Right cardiac atrium (tissue), 5 donors: Measurements from ENCODE around the gene ICAM4. TPM values are rescaled to one million over a fixed set of nuclear protein-coding genes. Genes with fewer than 3 reads are reported as not detected.
"Not testable (repeated sequence)": the region's sequence is repeated elsewhere in the genome, so short reads cannot be mapped to it uniquely, and the experiment has no call there.

ENCODE experiments used
- ATAC-seq, 2 donors: fragments of 200-7000 bp; cut with Tn5 transposase; one replicate each; pipeline versions ENCODE4 v1.8.0 to v1.9.1; 2020; ENCODE audit warnings: moderate library complexity in 2 of 2, mild to moderate bottlenecking in 1 of 2
- DNase-seq, 3 donors: peaks; one replicate each; pipeline ENCODE4 v3.0.0-alpha.2; 2020
- H3K27ac ChIP-seq: one replicate; pipeline ENCODE4 v1.5.1; 2013; ENCODE audit warnings: mild to moderate bottlenecking, low read length, control low read depth, moderate library complexity
- H3K27me3 ChIP-seq: one replicate; pipeline ENCODE4 v1.6.1; 2013; ENCODE audit not compliant: control insufficient read depth, insufficient read depth
- H3K4me1 ChIP-seq: one replicate; pipeline ENCODE4 v1.6.1; 2013; ENCODE audit warnings: low read length; ENCODE audit not compliant: control insufficient read depth, insufficient read depth
- H3K4me3 ChIP-seq: one replicate; pipeline ENCODE4 v1.5.1; 2013; ENCODE audit warnings: low read length, control low read depth
- H3K9me3 ChIP-seq: one replicate; pipeline ENCODE4 v1.6.1; 2013; ENCODE audit warnings: low read length; ENCODE audit not compliant: control insufficient read depth
- WGBS: extraction: QIAGEN DNeasy Blood & Tissue Kit; methylation state at CpG from one replicate; pipeline ENCODE4 v1.1.7; 2013; 5-methylcytosine and 5-hydroxymethylcytosine counted together
- intact Hi-C, 4 donors: fragments of 100-400 bp; cut with DNase I; formaldehyde crosslinking; loops; one replicate each; pipeline versions ENCODE4 v1.11.0 to v1.14.0; 2022 to 2023
- polyA plus RNA-seq: library from polyadenylated mRNA; stranded (reverse); fragments of 200-250 nt; gene quantifications from one replicate; pipeline ENCODE4 v1.2.3, GENCODE V29; 2013
- total RNA-seq, 4 donors: library from RNA; stranded (reverse); fragmentation: NEBNext Ultra II Directional; extraction: Animal tissue kit (Norgen Biotek cat#: 25700); gene quantifications; one replicate each; pipeline ENCODE4 v1.2.1, GENCODE V29; 2021
- donor health status: healthy with polysubstance abuse.
- donor health status: DM: no; HTN: yes; CAD: no.
- donor health status: DM: no; HTN: no; CAD: no.
- donor health status: DM: no; HTN: yes; CAD: no; lungs with severe emphysema.
- donor health status: DM: yes; HTN: yes; CAD: no.

The ICAM4 gene
- total and polyA plus RNA-seq, 5 donors, result 0.36 to 0.84 (median 0.59) TPM

GRCh38 chr19:10269333-10270179 lies 17.2 kb upstream of the ICAM4 start:
- H3K27me3 ChIP-seq, result no peaks in the 10 kb centered on the region
- peak; percentile 91 to 96 (median 96) for DNase-seq
- intact Hi-C loops, result loop anchor here (2.0 to 10.0 kb wide), 4 partner anchors 55 to 121 kb away; partner anchors contain the start of genes ICAM3 (in 1 of the 4) and RAVER1 (in 1 of the 4)
- WGBS, result 4% methylated on average over 59 of the region's 59 CpGs
- no peaks in the 10 kb centered on the region for H3K9me3 ChIP-seq
- no peaks in the 10 kb centered on the region for H3K4me1 ChIP-seq
- peak overlapping the region; percentile 33 for H3K4me3 ChIP-seq
- ATAC-seq, result peak; percentile 83 to 85
- peak overlapping the region; percentile 81 for H3K27ac ChIP-seq

GRCh38 chr19:10270180-10270615 lies 16.6 kb upstream of the ICAM4 start:
- H3K27ac ChIP-seq, result peak overlapping the region; percentile 81
- ATAC-seq, result peak; percentile 65 to 66

GRCh38 chr19:10270616-10271394 lies 15.9 kb upstream of the ICAM4 start, which contains the start of gene ICAM1:
Gene ICAM1, plus strand, starts transcription at chr19:10271120. Its CDS starts 40 bp downstream, at chr19:10271160.
- H3K4me1 ChIP-seq, result no peaks in the 10 kb centered on the region
- WGBS, result 3% methylated on average over 51 of the region's 51 CpGs
- H3K27ac ChIP-seq, result peak within 1 kb of the TSS; percentile 81
- H3K4me3 ChIP-seq, result peak within 1 kb of the TSS; percentile 33
- intact Hi-C loops, result loop anchor here in 2 of 4 donors (10.0 kb wide), 2 partner anchors 54 to 64 kb away; partner anchors contain the start of genes ICAM3 (in 1 of the 2) and RAVER1 (in 1 of the 2)
- DNase-seq, result peak; percentile 91 to 94 (median 94)
- H3K27me3 ChIP-seq, result no peaks in the 10 kb centered on the region
- H3K9me3 ChIP-seq, result no peaks in the 10 kb centered on the region
- ATAC-seq, result peak; percentile 78 to 83

More at GRCh38 chr19:10270180-10270615, 16.6 kb upstream of the ICAM4 start:
- intact Hi-C loops, result loop anchor here in 2 of 4 donors (10.0 kb wide), 2 partner anchors 55 to 65 kb away; partner anchors contain the start of genes ICAM3 (in 1 of the 2) and RAVER1 (in 1 of the 2)
- Histone ChIP-seq H3K4me3 (peak overlapping the region; percentile 33), H3K4me1 (no peaks in the 10 kb centered on the region), H3K27me3 (no peaks in the 10 kb centered on the region), H3K9me3 (no peaks in the 10 kb centered on the region)
- DNase-seq, result peak; percentile 78 to 90 (median 88)
- WGBS, result 4% methylated on average over 37 of the region's 37 CpGs

- H3K27me3 ChIP-seq, result no peaks in the 10 kb centered on the region
- peak in 1 of 2 donors; percentile 3 for ATAC-seq
- peak in 2 of 3 donors; percentile 60 to 73 for DNase-seq
- 29% methylated on average over 12 of the region's 12 CpGs for WGBS
- intact Hi-C loops, result loop anchor here in 2 of 4 donors (10.0 kb wide), 2 partner anchors 53 to 63 kb away; partner anchors contain the start of genes ICAM3 (in 1 of the 2) and RAVER1 (in 1 of the 2)
- no peaks in the 10 kb centered on the region for H3K9me3 ChIP-seq
- H3K27ac ChIP-seq, result peak overlapping the region; percentile 25
- H3K4me1 ChIP-seq, result no peaks in the 10 kb centered on the region
- peak overlapping the region; percentile 33 for H3K4me3 ChIP-seq
Observed at GRCh38 chr19:10271543-10272086, 15.1 kb upstream of the ICAM4 start.

GRCh38 chr19:10274589-10274988 lies 12.2 kb upstream of the ICAM4 start:
- WGBS, result 84% methylated on average over 10 of the region's 10 CpGs
- H3K27ac ChIP-seq, result no peak overlapping the region
- intact Hi-C loops, result loop anchor here in 2 of 4 donors (10.0 kb wide), 2 partner anchors 50 to 60 kb away; partner anchors contain the start of genes ICAM3 (in 1 of the 2) and RAVER1 (in 1 of the 2)
- ATAC-seq (no peak), DNase-seq (no peak)
- H3K4me1 ChIP-seq, result no peaks in the 10 kb centered on the region
- H3K4me3 ChIP-seq, result no peak overlapping the region
- H3K9me3 ChIP-seq, result no peaks in the 10 kb centered on the region
- no peaks in the 10 kb centered on the region for H3K27me3 ChIP-seq

- no peaks in the 10 kb centered on the region for H3K4me1 ChIP-seq
- H3K27ac ChIP-seq, result no peak overlapping the region
- no peaks in the 10 kb centered on the region for H3K9me3 ChIP-seq
- H3K27me3 ChIP-seq, result no peaks in the 10 kb centered on the region
- DNase-seq (no peak), ATAC-seq (no peak)
- no peak overlapping the region for H3K4me3 ChIP-seq
- intact Hi-C loops, result loop anchor here in 2 of 4 donors (10.0 kb wide), 2 partner anchors 47 to 57 kb away; partner anchors contain the start of genes ICAM3 (in 1 of the 2) and RAVER1 (in 1 of the 2)
- 92% methylated on average over 9 of the region's 9 CpGs for WGBS
Observed at GRCh38 chr19:10277795-10278589, 8.8 kb upstream of the ICAM4 start.

- DNase-seq, result no peak
- no peaks in the 10 kb centered on the region for H3K27me3 ChIP-seq
- no peak overlapping the region for H3K4me3 ChIP-seq
- no peak overlapping the region for H3K27ac ChIP-seq
- 98% methylated on average over 1 of the region's 1 CpG for WGBS
- no peak for ATAC-seq
- intact Hi-C loops, result loop anchor here in 2 of 4 donors (10.0 kb wide), 2 partner anchors 46 to 56 kb away; partner anchors contain the start of genes ICAM3 (in 1 of the 2) and RAVER1 (in 1 of the 2)
- H3K4me1 ChIP-seq, result no peaks in the 10 kb centered on the region
- no peaks in the 10 kb centered on the region for H3K9me3 ChIP-seq
Observed at GRCh38 chr19:10278935-10279334, 7.8 kb upstream of the ICAM4 start.

- intact Hi-C loops, result loop anchor here in 2 of 4 donors (10.0 kb wide), 2 partner anchors 45 to 55 kb away; partner anchors contain the start of genes ICAM3 (in 1 of the 2) and RAVER1 (in 1 of the 2)
- Histone ChIP-seq H3K27ac (no peak overlapping the region), H3K27me3 (no peaks in the 10 kb centered on the region), H3K4me3 (no peak overlapping the region), H3K4me1 (no peaks in the 10 kb centered on the region), H3K9me3 (no peaks in the 10 kb centered on the region)
- ATAC-seq (no peak), DNase-seq (no peak)
- 83% methylated on average over 5 of the region's 5 CpGs for WGBS
Observed at GRCh38 chr19:10279737-10280442, 6.9 kb upstream of the ICAM4 start.

GRCh38 chr19:10282043-10282442 lies 4.7 kb upstream of the ICAM4 start:
- H3K4me1 ChIP-seq, H3K27ac ChIP-seq, DNase-seq, H3K27me3 ChIP-seq, H3K4me3 ChIP-seq, ATAC-seq, intact Hi-C loops, H3K9me3 ChIP-seq: not testable (repeated sequence)
- 94% methylated on average over 5 of the region's 5 CpGs for WGBS
